HG02571 (cell line): Measurements from ENCODE around the gene GAGE12D.
"Not testable (repeated sequence)": the region's sequence is repeated elsewhere in the genome, so short reads cannot be mapped to it uniquely, and the experiment has no call there.

Source experiments
- ATAC-seq: cut with Tn5 transposase; IDR thresholded peaks from one replicate; pipeline ENCODE4 v1.9.1; 2021; ENCODE audit warnings: mild to moderate bottlenecking, moderate library complexity; ENCODE audit not compliant: unreplicated experiment

GAGE12D gene, protein sequence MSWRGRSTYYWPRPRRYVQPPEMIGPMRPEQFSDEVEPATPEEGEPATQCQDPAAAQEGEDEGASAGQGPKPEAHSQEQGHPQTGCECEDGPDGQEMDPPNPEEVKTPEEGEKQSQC

DNA sequence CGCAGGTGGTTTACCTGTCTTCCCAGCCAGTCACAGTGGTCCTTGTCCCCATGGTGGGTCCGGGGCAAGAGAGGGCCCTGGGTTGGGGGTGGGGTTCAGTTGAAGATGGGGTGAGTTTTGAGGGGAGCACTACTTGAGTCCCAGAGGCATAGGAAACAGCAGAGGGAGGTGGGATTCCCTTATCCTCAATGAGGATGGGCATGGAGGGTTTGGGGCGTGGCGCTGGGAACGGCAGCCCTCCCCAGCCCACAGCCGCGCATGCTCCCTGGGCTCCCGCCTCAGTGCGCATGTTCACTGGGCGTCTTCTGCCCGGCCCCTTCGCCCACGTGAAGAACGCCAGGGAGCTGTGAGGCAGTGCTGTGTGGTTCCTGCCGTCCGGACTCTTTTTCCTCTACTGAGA, at the start of gene GAGE12D:
TSS of gene GAGE12D (plus strand) at position 301 of the 400 bp plus-strand sequence. CDS start 1,155 bp downstream, outside the sequence.
- not testable (repeated sequence) for ATAC-seq

DNA sequence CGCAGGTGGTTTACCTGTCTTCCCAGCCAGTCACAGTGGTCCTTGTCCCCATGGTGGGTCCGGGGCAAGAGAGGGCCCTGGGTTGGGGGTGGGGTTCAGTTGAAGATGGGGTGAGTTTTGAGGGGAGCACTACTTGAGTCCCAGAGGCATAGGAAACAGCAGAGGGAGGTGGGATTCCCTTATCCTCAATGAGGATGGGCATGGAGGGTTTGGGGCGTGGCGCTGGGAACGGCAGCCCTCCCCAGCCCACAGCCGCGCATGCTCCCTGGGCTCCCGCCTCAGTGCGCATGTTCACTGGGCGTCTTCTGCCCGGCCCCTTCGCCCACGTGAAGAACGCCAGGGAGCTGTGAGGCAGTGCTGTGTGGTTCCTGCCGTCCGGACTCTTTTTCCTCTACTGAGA, 9.7 kb upstream of the GAGE12D start, which contains the start of gene GAGE12C:
TSS of gene GAGE12C (plus strand) at position 301 of the 400 bp plus-strand sequence. CDS start 1,155 bp downstream, outside the sequence.
- not testable (repeated sequence) for ATAC-seq

DNA sequence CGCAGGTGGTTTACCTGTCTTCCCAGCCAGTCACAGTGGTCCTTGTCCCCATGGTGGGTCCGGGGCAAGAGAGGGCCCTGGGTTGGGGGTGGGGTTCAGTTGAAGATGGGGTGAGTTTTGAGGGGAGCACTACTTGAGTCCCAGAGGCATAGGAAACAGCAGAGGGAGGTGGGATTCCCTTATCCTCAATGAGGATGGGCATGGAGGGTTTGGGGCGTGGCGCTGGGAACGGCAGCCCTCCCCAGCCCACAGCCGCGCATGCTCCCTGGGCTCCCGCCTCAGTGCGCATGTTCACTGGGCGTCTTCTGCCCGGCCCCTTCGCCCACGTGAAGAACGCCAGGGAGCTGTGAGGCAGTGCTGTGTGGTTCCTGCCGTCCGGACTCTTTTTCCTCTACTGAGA, 9.5 kb downstream of the GAGE12D start, which contains the start of gene GAGE12E:
TSS of gene GAGE12E (plus strand) at position 301 of the 400 bp plus-strand sequence. CDS start 1,155 bp downstream, outside the sequence.
- not testable (repeated sequence) for ATAC-seq

DNA sequence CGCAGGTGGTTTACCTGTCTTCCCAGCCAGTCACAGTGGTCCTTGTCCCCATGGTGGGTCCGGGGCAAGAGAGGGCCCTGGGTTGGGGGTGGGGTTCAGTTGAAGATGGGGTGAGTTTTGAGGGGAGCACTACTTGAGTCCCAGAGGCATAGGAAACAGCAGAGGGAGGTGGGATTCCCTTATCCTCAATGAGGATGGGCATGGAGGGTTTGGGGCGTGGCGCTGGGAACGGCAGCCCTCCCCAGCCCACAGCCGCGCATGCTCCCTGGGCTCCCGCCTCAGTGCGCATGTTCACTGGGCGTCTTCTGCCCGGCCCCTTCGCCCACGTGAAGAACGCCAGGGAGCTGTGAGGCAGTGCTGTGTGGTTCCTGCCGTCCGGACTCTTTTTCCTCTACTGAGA, 19.0 kb downstream of the GAGE12D start, which contains the start of gene GAGE12F:
TSS of gene GAGE12F (plus strand) at position 301 of the 400 bp plus-strand sequence. CDS start 1,155 bp downstream, outside the sequence.
- not testable (repeated sequence) for ATAC-seq

DNA sequence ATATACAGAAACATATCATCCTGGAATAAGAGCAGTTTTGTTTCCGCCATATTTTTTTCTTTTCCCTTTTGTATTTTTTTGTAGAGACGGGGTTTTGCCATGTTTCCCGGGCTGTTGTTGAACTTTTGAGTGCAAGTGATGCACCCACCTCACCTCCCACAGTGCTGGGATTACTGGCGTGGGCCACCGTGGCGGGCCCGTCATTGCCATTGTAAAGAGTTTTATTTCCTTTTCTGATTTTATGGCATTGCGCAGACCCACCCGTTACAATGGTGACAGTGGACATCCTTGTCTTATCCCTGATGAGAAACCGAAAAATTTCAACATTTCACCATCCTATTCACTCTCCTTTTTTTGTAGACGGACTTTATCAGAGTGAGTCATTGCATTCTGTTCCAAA, 27.2 kb downstream of the GAGE12D start:
- not testable (repeated sequence) for ATAC-seq

DNA sequence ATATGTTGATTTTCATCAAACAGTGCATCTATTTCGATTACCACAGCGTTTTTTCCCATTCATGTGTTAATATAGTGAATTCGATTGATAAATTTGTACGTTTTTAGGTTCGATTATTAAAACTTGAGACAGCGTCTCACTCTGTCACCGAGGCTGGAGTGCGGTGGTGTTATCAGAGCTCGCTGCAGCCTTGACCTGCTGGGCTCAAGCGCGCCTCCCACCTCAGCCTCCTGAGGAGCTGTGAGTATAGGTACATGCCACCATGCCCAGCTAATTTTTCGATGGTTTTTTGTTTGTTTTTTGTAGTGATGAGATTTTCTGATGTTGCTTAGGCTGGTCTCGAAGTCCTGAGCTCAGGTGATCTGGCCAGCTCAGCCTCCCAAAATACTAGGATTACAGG, 27.6 kb downstream of the GAGE12D start:
- ATAC-seq = not testable (repeated sequence)

DNA sequence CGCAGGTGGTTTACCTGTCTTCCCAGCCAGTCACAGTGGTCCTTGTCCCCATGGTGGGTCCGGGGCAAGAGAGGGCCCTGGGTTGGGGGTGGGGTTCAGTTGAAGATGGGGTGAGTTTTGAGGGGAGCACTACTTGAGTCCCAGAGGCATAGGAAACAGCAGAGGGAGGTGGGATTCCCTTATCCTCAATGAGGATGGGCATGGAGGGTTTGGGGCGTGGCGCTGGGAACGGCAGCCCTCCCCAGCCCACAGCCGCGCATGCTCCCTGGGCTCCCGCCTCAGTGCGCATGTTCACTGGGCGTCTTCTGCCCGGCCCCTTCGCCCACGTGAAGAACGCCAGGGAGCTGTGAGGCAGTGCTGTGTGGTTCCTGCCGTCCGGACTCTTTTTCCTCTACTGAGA, 28.6 kb downstream of the GAGE12D start, which contains the start of gene GAGE12G:
TSS of gene GAGE12G (plus strand) at position 301 of the 400 bp plus-strand sequence. CDS start 1,155 bp downstream, outside the sequence.
- ATAC-seq = not testable (repeated sequence)

DNA sequence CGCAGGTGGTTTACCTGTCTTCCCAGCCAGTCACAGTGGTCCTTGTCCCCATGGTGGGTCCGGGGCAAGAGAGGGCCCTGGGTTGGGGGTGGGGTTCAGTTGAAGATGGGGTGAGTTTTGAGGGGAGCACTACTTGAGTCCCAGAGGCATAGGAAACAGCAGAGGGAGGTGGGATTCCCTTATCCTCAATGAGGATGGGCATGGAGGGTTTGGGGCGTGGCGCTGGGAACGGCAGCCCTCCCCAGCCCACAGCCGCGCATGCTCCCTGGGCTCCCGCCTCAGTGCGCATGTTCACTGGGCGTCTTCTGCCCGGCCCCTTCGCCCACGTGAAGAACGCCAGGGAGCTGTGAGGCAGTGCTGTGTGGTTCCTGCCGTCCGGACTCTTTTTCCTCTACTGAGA, 38.1 kb downstream of the GAGE12D start, which contains the start of gene GAGE12H:
TSS of gene GAGE12H (plus strand) at position 301 of the 400 bp plus-strand sequence. CDS start 1,155 bp downstream, outside the sequence.
- ATAC-seq = not testable (repeated sequence)

DNA sequence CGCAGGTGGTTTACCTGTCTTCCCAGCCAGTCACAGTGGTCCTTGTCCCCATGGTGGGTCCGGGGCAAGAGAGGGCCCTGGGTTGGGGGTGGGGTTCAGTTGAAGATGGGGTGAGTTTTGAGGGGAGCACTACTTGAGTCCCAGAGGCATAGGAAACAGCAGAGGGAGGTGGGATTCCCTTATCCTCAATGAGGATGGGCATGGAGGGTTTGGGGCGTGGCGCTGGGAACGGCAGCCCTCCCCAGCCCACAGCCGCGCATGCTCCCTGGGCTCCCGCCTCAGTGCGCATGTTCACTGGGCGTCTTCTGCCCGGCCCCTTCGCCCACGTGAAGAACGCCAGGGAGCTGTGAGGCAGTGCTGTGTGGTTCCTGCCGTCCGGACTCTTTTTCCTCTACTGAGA, 47.7 kb downstream of the GAGE12D start, which contains the start of gene GAGE2A:
TSS of gene GAGE2A (plus strand) at position 301 of the 400 bp plus-strand sequence. CDS start 1,155 bp downstream, outside the sequence.
- ATAC-seq = not testable (repeated sequence)

DNA sequence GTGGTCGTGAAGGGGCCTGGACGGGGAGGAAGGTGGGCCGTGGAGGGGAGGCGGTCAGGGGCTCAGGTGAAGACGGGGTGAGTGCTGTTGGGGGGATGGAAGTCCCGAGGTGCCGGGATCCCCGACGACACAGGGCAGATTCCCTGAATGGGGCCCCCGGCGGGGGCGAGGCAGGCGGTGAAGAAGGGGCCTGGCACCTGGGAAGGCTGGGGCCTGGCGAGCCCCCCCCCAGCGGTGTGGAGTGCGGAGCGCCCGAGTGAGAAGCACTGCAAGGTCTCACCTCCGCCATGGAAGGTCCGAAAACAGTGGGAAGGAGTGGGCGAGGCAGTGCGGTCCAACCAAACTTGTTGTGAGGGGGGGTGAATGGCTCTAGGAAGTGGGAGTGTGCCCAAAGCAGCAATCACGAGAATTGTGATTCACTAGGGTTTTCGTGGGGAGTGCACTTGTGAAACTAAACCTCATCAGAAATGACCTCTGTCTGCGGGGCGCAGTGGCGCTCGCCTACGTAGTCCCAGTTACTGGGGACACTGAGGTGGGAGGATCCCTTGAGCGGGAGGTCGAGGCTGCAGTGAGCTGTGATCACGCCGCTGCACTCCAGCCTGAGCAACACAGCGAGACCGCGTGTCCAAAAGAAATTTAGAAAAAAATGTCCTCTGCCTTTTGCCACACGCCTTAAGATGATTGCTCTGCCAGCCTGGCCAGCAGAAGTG, 48.4 kb downstream of the GAGE12D start:
- ATAC-seq = not testable (repeated sequence)

DNA sequence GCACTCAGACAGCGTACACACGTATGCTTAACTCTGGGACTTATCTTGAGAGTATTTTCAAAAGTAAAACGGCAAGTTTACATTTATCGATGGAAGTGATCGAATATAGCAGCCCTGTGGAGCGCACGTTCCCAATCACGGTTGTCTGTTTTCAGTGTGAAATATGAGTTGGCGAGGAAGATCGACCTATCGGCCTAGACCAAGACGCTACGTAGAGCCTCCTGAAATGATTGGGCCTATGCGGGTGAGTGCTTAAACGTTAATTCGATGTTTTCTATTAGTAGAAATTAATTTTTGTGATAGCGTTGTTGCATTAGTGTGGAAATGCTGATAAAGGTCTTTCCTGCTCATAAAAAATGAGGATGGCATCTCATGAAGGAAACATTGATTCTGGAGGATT, 49.0 kb downstream of the GAGE12D start:
- ATAC-seq = not testable (repeated sequence)
